Ovary (tissue), 3 donors: ENCODE data around the gene POMT1.

Source experiments
- CTCF ChIP-seq, 3 donors: fragments of 450-650 bp in 2 of 3; fragments of 200-600 bp in 1 of 3; IDR thresholded peaks; one replicate each; pipeline versions ENCODE4 v1.5.1 to v1.8.0; 2016 to 2022; ENCODE audit warnings: antibody characterized with exemption in 3 of 3, mild to moderate bottlenecking in 1 of 3
- EP300 ChIP-seq: sonication (generic); formaldehyde crosslinking; IDR thresholded peaks from one replicate; pipeline ENCODE4 v1.6.1; 2017; ENCODE audit warnings: antibody characterized with exemption
- POLR2A ChIP-seq: fragments of 450-650 bp; IDR thresholded peaks from one replicate; pipeline ENCODE4 v1.6.1; 2017; ENCODE audit warnings: antibody characterized with exemption, mild to moderate bottlenecking, moderate library complexity
- donor health status: DM: no; HTN: no; CAD: no.

- no peak for TF ChIP-seq CTCF (IDR thresholded peaks at IDR 0.05)
- no peak for TF ChIP-seq POLR2A
- TF ChIP-seq EP300, result no peak
These were observed 17.5 kb upstream of the POMT1 start for GRCh38 chr9:131485206-131485605.
